GM11168 (cell line): Measurements from ENCODE around the gene TAS2R50.
"Not testable (repeated sequence)": the region's sequence is repeated elsewhere in the genome, so short reads cannot be mapped to it uniquely, and the experiment has no call there.

Source experiments
- in situ Hi-C: fragments of 300-500 bp; cut with MboI; formaldehyde crosslinking; loops from one replicate; pipeline ENCODE4 v1.12.0; 2022; ENCODE audit warnings: low sequenced_read_pairs; ENCODE audit not compliant: unreplicated experiment

Gene TAS2R50

GRCh38 chr12:10986812-10987211 lies at the start of gene TAS2R50:
Gene TAS2R50 (minus strand): TSS chr12:10986912. CDS start chr12:10986860, 52 bp downstream.
- in situ Hi-C loops = no loop called here

- in situ Hi-C loops = not testable (repeated sequence)
These were observed 47.2 kb upstream of the TAS2R50 start for GRCh38 chr12:11033959-11034358.

GRCh38 chr12:11031307-11031706 lies 44.6 kb upstream of the TAS2R50 start, which contains the start of gene TAS2R31:
Gene TAS2R31 (minus strand): TSS chr12:11031407. CDS start chr12:11031335, 72 bp downstream.
- in situ Hi-C loops = no loop called here

- in situ Hi-C loops = no loop called here
These were observed 39.4 kb upstream of the TAS2R50 start for GRCh38 chr12:11026118-11026517.

- in situ Hi-C loops = no loop called here
These were observed 36.7 kb upstream of the TAS2R50 start for GRCh38 chr12:11023387-11023786.

GRCh38 chr12:11022520-11022919 lies 35.8 kb upstream of the TAS2R50 start, which contains the start of gene TAS2R19:
Gene TAS2R19 (minus strand): TSS chr12:11022620. CDS start chr12:11022571, 49 bp downstream.
- in situ Hi-C loops = no loop called here

- in situ Hi-C loops = loop anchor here (5.0 kb wide), 1 partner anchor 55 kb away; no protein-coding TSS in a partner anchor
These were observed 30.2 kb upstream of the TAS2R50 start for GRCh38 chr12:11016937-11017336.

- in situ Hi-C loops = loop anchor here (5.0 kb wide), 1 partner anchor 56 kb away; no protein-coding TSS in a partner anchor
These were observed 29.2 kb upstream of the TAS2R50 start for GRCh38 chr12:11015775-11016430.

GRCh38 chr12:11014234-11014633 lies 27.5 kb upstream of the TAS2R50 start:
- in situ Hi-C loops = no loop called here

- in situ Hi-C loops = no loop called here
These were observed 20.9 kb upstream of the TAS2R50 start for GRCh38 chr12:11007608-11008007.

- in situ Hi-C loops = no loop called here
These were observed 11.5 kb upstream of the TAS2R50 start, which contains the start of gene TAS2R20 for GRCh38 chr12:10998204-10998603. Gene TAS2R20 (minus strand): TSS chr12:10998304. CDS start chr12:10997875, 429 bp downstream.

GRCh38 chr12:10994307-10994706 lies 7.6 kb upstream of the TAS2R50 start:
- in situ Hi-C loops = no loop called here

GRCh38 chr12:10989107-10989506 lies 2.4 kb upstream of the TAS2R50 start:
- in situ Hi-C loops = no loop called here

- in situ Hi-C loops = no loop called here
These were observed 4.5 kb downstream of the TAS2R50 start for GRCh38 chr12:10982244-10982643.

GRCh38 chr12:10974965-10975364 lies 11.7 kb downstream of the TAS2R50 start:
- in situ Hi-C loops = no loop called here

GRCh38 chr12:10968765-10969456 lies 17.8 kb downstream of the TAS2R50 start:
- in situ Hi-C loops = no loop called here

GRCh38 chr12:10967409-10967808 lies 19.3 kb downstream of the TAS2R50 start:
- in situ Hi-C loops = no loop called here

- in situ Hi-C loops = no loop called here
These were observed 20.4 kb downstream of the TAS2R50 start for GRCh38 chr12:10966314-10966713.

GRCh38 chr12:10965476-10965875 lies 21.2 kb downstream of the TAS2R50 start:
- in situ Hi-C loops = no loop called here

GRCh38 chr12:10960211-10960610 lies 26.5 kb downstream of the TAS2R50 start:
- in situ Hi-C loops = no loop called here

GRCh38 chr12:10959804-10960203 lies 26.9 kb downstream of the TAS2R50 start:
- in situ Hi-C loops = no loop called here
